Neural cell (in vitro differentiated cells): ENCODE measurements around the gene TEX9. TPM values are rescaled to one million over a fixed set of nuclear protein-coding genes. Genes with fewer than 3 reads are reported as not detected.

Source experiments
- H2AFZ ChIP-seq: fragments of 200-600, 300-800 bp; sonication (generic), shearing (Covaris generic); 2 replicates; pipeline ENCODE4 v1.6.0; 2014; ENCODE audit warnings: low read depth, mild to moderate bottlenecking, antibody characterized with exemption, low read length, moderate library complexity
- H3F3A ChIP-seq: fragments of 200-600 bp; shearing (Covaris generic); 2 replicates; pipeline ENCODE4 v1.6.1; 2016; ENCODE audit warnings: mild to moderate bottlenecking, moderate library complexity, mixed read lengths, antibody characterized with exemption, low read length; ENCODE audit not compliant: insufficient read depth, poor library complexity, severe bottlenecking
- H3K27ac ChIP-seq: fragments of 200-600, 300-800 bp; sonication (generic), shearing (Covaris generic); 2 replicates; pipeline ENCODE4 v1.5.1; 2014; ENCODE audit warnings: mild to moderate bottlenecking, low read length, moderate library complexity
- H3K27me3 ChIP-seq: fragments of 300-800, 200-600 bp; sonication (generic), shearing (Covaris generic); 2 replicates; pipeline ENCODE4 v1.6.0; 2014; ENCODE audit warnings: mild to moderate bottlenecking, low read depth, low read length, moderate library complexity; ENCODE audit not compliant: insufficient read depth
- H3K36me3 ChIP-seq: fragments of 300-800, 200-600 bp; sonication (generic), shearing (Covaris generic); 2 replicates; pipeline ENCODE4 v1.5.1; 2014; ENCODE audit warnings: mild to moderate bottlenecking, antibody characterized with exemption, low read length, moderate library complexity; ENCODE audit not compliant: insufficient read depth
- H3K4me2 ChIP-seq: fragments of 300-800, 200-600 bp; sonication (generic), shearing (Covaris generic); 2 replicates; pipeline ENCODE4 v1.6.0; 2014; ENCODE audit warnings: mild to moderate bottlenecking, low read length
- H3K4me3 ChIP-seq: fragments of 300-800, 200-600 bp; sonication (generic), shearing (Covaris generic); 2 replicates; pipeline ENCODE4 v1.5.1; 2014; ENCODE audit warnings: mild to moderate bottlenecking, low read length, moderate library complexity
- H3K79me2 ChIP-seq: fragments of 200-600 bp; shearing (Covaris generic); replicated peaks from 2 replicates; pipeline ENCODE4 v1.6.0; 2014; ENCODE audit warnings: mild to moderate bottlenecking, low read length, moderate library complexity; ENCODE audit not compliant: insufficient read depth
- H3K9ac ChIP-seq: fragments of 300-800, 200-600 bp; sonication (generic), shearing (Covaris generic); 2 replicates; pipeline ENCODE4 v1.6.1; 2016; ENCODE audit warnings: mild to moderate bottlenecking, low read length, mixed read lengths
- H3K9me2 ChIP-seq: fragments of 200-600 bp; shearing (Covaris generic); 2 replicates; pipeline ENCODE4 v1.6.1; 2016; ENCODE audit warnings: mild to moderate bottlenecking, low read length, mixed read lengths; ENCODE audit not compliant: insufficient read depth
- H3K9me3 ChIP-seq: fragments of 200-600, 300-800 bp; sonication (generic), shearing (Covaris generic); 2 replicates; pipeline ENCODE4 v1.6.1; 2016; ENCODE audit warnings: mild to moderate bottlenecking, mixed run types, low read length, moderate library complexity, mixed read lengths
- H4K20me1 ChIP-seq: fragments of 200-600 bp; shearing (Covaris generic); 2 replicates; pipeline ENCODE4 v1.6.1; 2016; ENCODE audit warnings: mild to moderate bottlenecking, mixed run types; ENCODE audit not compliant: insufficient read depth
- EP300 ChIP-seq: fragments of 450-650 bp; conservative IDR thresholded peaks from 2 replicates; pipeline ENCODE4 v1.6.1; 2014; ENCODE audit warnings: antibody characterized with exemption, mild to moderate bottlenecking, moderate library complexity; ENCODE audit not compliant: poor library complexity, severe bottlenecking
- EZH2 ChIP-seq: fragments of 200-600, 300-800 bp; shearing (Covaris generic), sonication (generic); IDR thresholded peaks from 2 replicates; pipeline ENCODE4 v1.6.1; 2014; ENCODE audit warnings: antibody characterized with exemption, low read length, borderline replicate concordance, mild to moderate bottlenecking; ENCODE audit not compliant: insufficient read depth, poor library complexity, severe bottlenecking
- MXI1 ChIP-seq: fragments of 450-650 bp; conservative IDR thresholded peaks from 2 replicates; pipeline ENCODE4 v1.6.1; 2014; ENCODE audit warnings: antibody characterized with exemption, mild to moderate bottlenecking; ENCODE audit not compliant: poor library complexity, severe bottlenecking
- POLR2AphosphoS5 ChIP-seq: IDR thresholded peaks from 2 replicates; pipeline ENCODE4 v1.6.1; 2012
- RAD21 ChIP-seq: fragments of 450-650 bp; conservative IDR thresholded peaks from 2 replicates; pipeline ENCODE4 v1.6.1; 2014; ENCODE audit warnings: antibody characterized with exemption, mild to moderate bottlenecking, moderate library complexity
- SMC3 ChIP-seq: fragments of 450-650 bp; conservative IDR thresholded peaks from 2 replicates; pipeline ENCODE4 v1.6.1; 2014; ENCODE audit warnings: antibody characterized with exemption, mild to moderate bottlenecking, moderate library complexity; ENCODE audit not compliant: poor library complexity
- TAF1 ChIP-seq: IDR thresholded peaks from 2 replicates; pipeline ENCODE4 v1.6.1; 2012; ENCODE audit warnings: low read depth
- polyA plus RNA-seq: library from polyadenylated mRNA; depleted of rRNA; stranded (reverse); fragments of >200 nt; gene quantifications from 2 replicates; pipeline ENCODE4 v1.2.3, GENCODE V29; 2014
- TF ChIP-seq, protein P1 (sequence below): IDR thresholded peaks from 2 replicates; pipeline ENCODE4 v1.6.1; 2012; ENCODE audit warnings: borderline replicate concordance
- TF ChIP-seq, protein P2 (sequence below): fragments of 450-650 bp; IDR thresholded peaks from 2 replicates; pipeline ENCODE4 v1.5.1; 2014; ENCODE audit warnings: antibody characterized with exemption, mild to moderate bottlenecking, moderate library complexity; ENCODE audit not compliant: poor library complexity, severe bottlenecking

The TEX9 gene
- polyA plus RNA-seq, 1 donor from 2014 or later: 23.6 TPM

DNA sequence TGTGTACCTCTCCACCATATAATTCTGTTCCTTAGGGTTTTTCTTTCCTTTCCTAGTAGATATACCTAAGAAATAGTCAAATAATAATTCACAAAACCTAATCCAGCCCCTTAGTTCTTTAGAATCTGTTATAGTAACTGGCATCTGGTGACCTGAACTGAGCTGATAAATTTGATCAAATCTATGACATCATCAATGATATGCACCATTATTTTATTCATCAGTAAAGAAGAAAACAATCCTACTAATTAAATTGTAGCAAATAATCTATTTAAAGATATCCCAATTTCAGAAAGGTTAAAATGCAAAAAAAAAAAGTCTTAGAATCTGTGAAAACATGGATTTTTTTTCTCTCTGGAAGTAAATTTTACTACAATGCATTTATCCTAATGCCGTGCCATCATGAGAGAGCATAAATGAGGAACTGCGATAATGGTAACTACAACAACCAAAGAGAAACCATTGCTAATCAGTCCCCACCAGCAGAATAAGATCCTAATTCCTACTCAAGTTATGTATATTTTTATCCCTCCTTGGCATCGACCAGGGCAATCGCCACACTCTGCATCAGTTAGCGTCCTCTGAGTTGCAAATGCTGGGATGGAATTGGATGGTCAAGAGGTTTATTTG is 106.3 kb downstream of the TEX9 start:
- Histone ChIP-seq H3K27me3 (no peaks in the 10 kb centered on the region), H4K20me1 (no peaks in the 10 kb centered on the region), H3K9me3 (no peaks in the 10 kb centered on the region), H3K9me2 (no peaks in the 10 kb centered on the region), H3F3A (no peaks in the 10 kb centered on the region), H3K4me2 (no peak overlapping the region), H3K9ac (no peak overlapping the region), H3K36me3 (no peaks in the 10 kb centered on the region), H3K4me3 (no peak overlapping the region), H3K79me2 (no peaks in the 10 kb centered on the region), H2AFZ (no peak overlapping the region), H3K27ac (no peak overlapping the region)
- TF ChIP-seq, protein P1, sequence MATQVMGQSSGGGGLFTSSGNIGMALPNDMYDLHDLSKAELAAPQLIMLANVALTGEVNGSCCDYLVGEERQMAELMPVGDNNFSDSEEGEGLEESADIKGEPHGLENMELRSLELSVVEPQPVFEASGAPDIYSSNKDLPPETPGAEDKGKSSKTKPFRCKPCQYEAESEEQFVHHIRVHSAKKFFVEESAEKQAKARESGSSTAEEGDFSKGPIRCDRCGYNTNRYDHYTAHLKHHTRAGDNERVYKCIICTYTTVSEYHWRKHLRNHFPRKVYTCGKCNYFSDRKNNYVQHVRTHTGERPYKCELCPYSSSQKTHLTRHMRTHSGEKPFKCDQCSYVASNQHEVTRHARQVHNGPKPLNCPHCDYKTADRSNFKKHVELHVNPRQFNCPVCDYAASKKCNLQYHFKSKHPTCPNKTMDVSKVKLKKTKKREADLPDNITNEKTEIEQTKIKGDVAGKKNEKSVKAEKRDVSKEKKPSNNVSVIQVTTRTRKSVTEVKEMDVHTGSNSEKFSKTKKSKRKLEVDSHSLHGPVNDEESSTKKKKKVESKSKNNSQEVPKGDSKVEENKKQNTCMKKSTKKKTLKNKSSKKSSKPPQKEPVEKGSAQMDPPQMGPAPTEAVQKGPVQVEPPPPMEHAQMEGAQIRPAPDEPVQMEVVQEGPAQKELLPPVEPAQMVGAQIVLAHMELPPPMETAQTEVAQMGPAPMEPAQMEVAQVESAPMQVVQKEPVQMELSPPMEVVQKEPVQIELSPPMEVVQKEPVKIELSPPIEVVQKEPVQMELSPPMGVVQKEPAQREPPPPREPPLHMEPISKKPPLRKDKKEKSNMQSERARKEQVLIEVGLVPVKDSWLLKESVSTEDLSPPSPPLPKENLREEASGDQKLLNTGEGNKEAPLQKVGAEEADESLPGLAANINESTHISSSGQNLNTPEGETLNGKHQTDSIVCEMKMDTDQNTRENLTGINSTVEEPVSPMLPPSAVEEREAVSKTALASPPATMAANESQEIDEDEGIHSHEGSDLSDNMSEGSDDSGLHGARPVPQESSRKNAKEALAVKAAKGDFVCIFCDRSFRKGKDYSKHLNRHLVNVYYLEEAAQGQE: no peak
- TF ChIP-seq SMC3 (no peak), EZH2 (no peak), TAF1 (no peak), RAD21 (no peak), POLR2AphosphoS5 (no peak), EP300 (no peak), MXI1 (no peak)
- TF ChIP-seq, protein P2, sequence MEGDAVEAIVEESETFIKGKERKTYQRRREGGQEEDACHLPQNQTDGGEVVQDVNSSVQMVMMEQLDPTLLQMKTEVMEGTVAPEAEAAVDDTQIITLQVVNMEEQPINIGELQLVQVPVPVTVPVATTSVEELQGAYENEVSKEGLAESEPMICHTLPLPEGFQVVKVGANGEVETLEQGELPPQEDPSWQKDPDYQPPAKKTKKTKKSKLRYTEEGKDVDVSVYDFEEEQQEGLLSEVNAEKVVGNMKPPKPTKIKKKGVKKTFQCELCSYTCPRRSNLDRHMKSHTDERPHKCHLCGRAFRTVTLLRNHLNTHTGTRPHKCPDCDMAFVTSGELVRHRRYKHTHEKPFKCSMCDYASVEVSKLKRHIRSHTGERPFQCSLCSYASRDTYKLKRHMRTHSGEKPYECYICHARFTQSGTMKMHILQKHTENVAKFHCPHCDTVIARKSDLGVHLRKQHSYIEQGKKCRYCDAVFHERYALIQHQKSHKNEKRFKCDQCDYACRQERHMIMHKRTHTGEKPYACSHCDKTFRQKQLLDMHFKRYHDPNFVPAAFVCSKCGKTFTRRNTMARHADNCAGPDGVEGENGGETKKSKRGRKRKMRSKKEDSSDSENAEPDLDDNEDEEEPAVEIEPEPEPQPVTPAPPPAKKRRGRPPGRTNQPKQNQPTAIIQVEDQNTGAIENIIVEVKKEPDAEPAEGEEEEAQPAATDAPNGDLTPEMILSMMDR: no peak

DNA sequence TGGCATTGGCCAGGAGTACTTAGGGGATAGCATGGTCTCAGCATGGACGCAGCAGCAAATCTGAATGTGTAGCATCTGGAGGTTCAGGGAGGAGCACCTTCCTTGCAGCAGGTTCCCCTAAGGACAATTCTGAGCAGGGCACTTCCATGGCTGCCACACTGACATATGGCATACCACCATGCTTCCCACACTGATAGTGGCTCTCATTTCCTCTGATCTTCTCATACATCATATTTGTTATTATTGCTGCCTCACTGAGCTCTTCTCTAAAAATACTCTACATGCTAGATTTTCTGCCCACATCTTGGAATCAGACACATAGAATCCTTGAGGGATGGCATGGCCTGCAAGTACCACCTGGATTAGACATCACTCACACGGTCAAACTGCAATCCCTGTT is 107.1 kb downstream of the TEX9 start:
- H3K27me3 ChIP-seq: no peaks in the 10 kb centered on the region
- H3K9ac ChIP-seq: no peak overlapping the region
- no peak overlapping the region for H3K4me2 ChIP-seq
- no peak overlapping the region for H2AFZ ChIP-seq
- H3K79me2 ChIP-seq: no peaks in the 10 kb centered on the region
- no peaks in the 10 kb centered on the region for H3F3A ChIP-seq
- no peak overlapping the region for H3K4me3 ChIP-seq
- no peaks in the 10 kb centered on the region for H3K36me3 ChIP-seq
- H3K9me3 ChIP-seq: no peaks in the 10 kb centered on the region
- TF ChIP-seq RAD21 (no peak), POLR2AphosphoS5 (no peak), EP300 (no peak), SMC3 (no peak), EZH2 (no peak), MXI1 (no peak), TAF1 (no peak)
- TF ChIP-seq, protein P2: no peak
- TF ChIP-seq, protein P1: no peak
- H3K27ac ChIP-seq: no peak overlapping the region
- no peaks in the 10 kb centered on the region for H3K9me2 ChIP-seq
- H4K20me1 ChIP-seq: no peaks in the 10 kb centered on the region
